IMR-90 (cell line): ENCODE measurements around the gene PRKAB1. TPM values are rescaled to one million over a fixed set of nuclear protein-coding genes. Genes with fewer than 3 reads are reported as not detected.
A peak's percentile ranks its signal among the peaks of the same experiment; 100 is the strongest.
"Not testable (repeated sequence)": the region's sequence is repeated elsewhere in the genome, so short reads cannot be mapped to it uniquely, and the experiment has no call there.

ENCODE experiments used
- ATAC-seq: fragments of 200-7000 bp; cut with Tn5 transposase; 2 replicates; pipeline ENCODE4 v1.9.1; 2020; ENCODE audit warnings: low read depth, mild to moderate bottlenecking, moderate library complexity
- BruUV-seq: library from RNA; stranded (reverse); fragments of 400-500 nt; replicated peaks from 2 replicates; lab custom pipeline; 2021; lab: Mats Ljungman, UMichigan
- CTCF ChIA-PET: fragments of 300-600 bp; formaldehyde crosslinking; extraction: SDS; loops from one replicate; lab custom pipeline; 2021; ENCODE audit warnings: antibody characterized with exemption; lab: Yijun Ruan, JAX
- POLR2A ChIA-PET: fragments of 300-600 bp; sonication (Branson Sonifier 250); formaldehyde crosslinking; loops from one replicate; lab custom pipeline; 2022; ENCODE audit warnings: antibody characterized with exemption; ENCODE audit not compliant: unreplicated experiment; lab: Charles Lee
- DNase-seq: peaks from one replicate; pipeline ENCODE4 v3.0.0; 2013
- H2AFZ ChIP-seq: replicated peaks from 2 replicates; pipeline ENCODE3; 2013; ENCODE audit warnings: low read length, mild to moderate bottlenecking; ENCODE audit not compliant: poor library complexity
- H2AK5ac ChIP-seq: 2 replicates; pipeline ENCODE4 v1.6.1; 2013; ENCODE audit warnings: low read depth, low read length, inconsistent platforms
- H2AK9ac ChIP-seq: replicated peaks from 2 replicates; pipeline ENCODE3; 2013; ENCODE audit warnings: mild to moderate bottlenecking, low read depth, low read length, moderate library complexity; ENCODE audit not compliant: poor library complexity
- H2BK120ac ChIP-seq: 2 replicates; pipeline ENCODE4 v1.6.1; 2013; ENCODE audit warnings: low read depth, low read length, inconsistent platforms
- H2BK15ac ChIP-seq: 3 replicates; pipeline ENCODE4 v1.6.1; 2013; ENCODE audit warnings: low read depth, low read length, inconsistent platforms
- H2BK20ac ChIP-seq: 2 replicates; pipeline ENCODE4 v1.6.1; 2013; ENCODE audit warnings: low read depth, mild to moderate bottlenecking, inconsistent platforms, low read length, moderate library complexity
- H2BK5ac ChIP-seq: 2 replicates; pipeline ENCODE4 v1.6.1; 2013; ENCODE audit warnings: mild to moderate bottlenecking, low read depth, low read length, inconsistent platforms; ENCODE audit not compliant: poor library complexity, severe bottlenecking
- H3K14ac ChIP-seq: replicated peaks from 2 replicates; pipeline ENCODE4 v1.6.1; 2013; ENCODE audit warnings: low read depth, low read length, inconsistent platforms
- H3K18ac ChIP-seq: 2 replicates; pipeline ENCODE4 v1.6.1; 2013; ENCODE audit warnings: low read depth, low read length, control low read depth
- H3K23ac ChIP-seq: 2 replicates; pipeline ENCODE4 v1.6.1; 2013; ENCODE audit warnings: low read depth, low read length, inconsistent platforms
- H3K27ac ChIP-seq: 2 replicates; pipeline ENCODE4 v1.5.1; 2013; ENCODE audit warnings: mild to moderate bottlenecking, control low read depth, low read length; ENCODE audit not compliant: insufficient read depth
- H3K27me3 ChIP-seq: 2 replicates; pipeline ENCODE4 v1.6.1; 2013; ENCODE audit warnings: low read length; ENCODE audit not compliant: control insufficient read depth, insufficient read depth
- H3K36me3 ChIP-seq: 2 replicates; pipeline ENCODE4 v1.6.1; 2013; ENCODE audit warnings: low read length, mixed read lengths; ENCODE audit not compliant: control insufficient read depth, insufficient read depth
- H3K4ac ChIP-seq: 2 replicates; pipeline ENCODE4 v1.6.1; 2013; ENCODE audit warnings: low read depth, low read length, inconsistent platforms
- H3K4me1 ChIP-seq: 2 replicates; pipeline ENCODE4 v1.6.1; 2013; ENCODE audit warnings: low read length, mixed read lengths; ENCODE audit not compliant: control insufficient read depth, insufficient read depth
- H3K4me2 ChIP-seq: 2 replicates; pipeline ENCODE4 v1.6.1; 2013; ENCODE audit warnings: low read depth, mild to moderate bottlenecking, control low read depth, low read length, moderate library complexity
- H3K4me3 ChIP-seq: 2 replicates; pipeline ENCODE4 v1.5.1; 2013; ENCODE audit warnings: low read depth, mild to moderate bottlenecking, control low read depth, low read length, moderate library complexity; ENCODE audit not compliant: insufficient read depth
- H3K56ac ChIP-seq: 2 replicates; pipeline ENCODE4 v1.6.1; 2013; ENCODE audit warnings: low read length, inconsistent platforms; ENCODE audit not compliant: insufficient read depth; ENCODE audit errors: extremely low read depth
- H3K79me1 ChIP-seq, 2 experiments: 2 replicates each; pipeline ENCODE4 v1.6.1; 2013; ENCODE audit warnings: low read length in 2 of 2, inconsistent platforms in 1 of 2, low read depth in 1 of 2
- H3K9ac ChIP-seq: 2 replicates; pipeline ENCODE4 v1.6.1; 2013; ENCODE audit warnings: low read depth, low read length, control low read depth
- H3K9me1 ChIP-seq: 2 replicates; pipeline ENCODE4 v1.6.1; 2013; ENCODE audit warnings: low read length, inconsistent platforms; ENCODE audit not compliant: insufficient read depth
- H3K9me3 ChIP-seq: 2 replicates; pipeline ENCODE4 v1.6.1; 2013; ENCODE audit warnings: low read length; ENCODE audit not compliant: control insufficient read depth, insufficient read depth
- H4K20me1 ChIP-seq: 2 replicates; pipeline ENCODE4 v1.6.1; 2013; ENCODE audit warnings: low read length, inconsistent platforms; ENCODE audit not compliant: insufficient read depth
- H4K5ac ChIP-seq: 2 replicates; pipeline ENCODE4 v1.6.1; 2013; ENCODE audit warnings: mild to moderate bottlenecking, low read depth, low read length, control low read depth
- H4K8ac ChIP-seq, 2 experiments: 2 replicates each; pipeline ENCODE4 v1.6.1; 2013; ENCODE audit warnings: low read depth in 2 of 2, low read length in 2 of 2, control low read depth in 1 of 2, inconsistent platforms in 1 of 2
- H4K91ac ChIP-seq: 2 replicates; pipeline ENCODE4 v1.6.1; 2013; ENCODE audit warnings: low read depth, low read length, inconsistent platforms; ENCODE audit not compliant: insufficient read depth
- BHLHE40 ChIP-seq: fragments of 150-350 bp; IDR thresholded peaks from 2 replicates; pipeline ENCODE4 v1.6.1; 2016; ENCODE audit warnings: mild to moderate bottlenecking, low read depth, low read length
- SMC3 ChIP-seq: fragments of 150-350 bp; IDR thresholded peaks from 2 replicates; pipeline ENCODE4 v1.6.1; 2016; ENCODE audit warnings: low read depth, mild to moderate bottlenecking, antibody characterized with exemption, low read length, moderate library complexity
- WGBS, 2 experiments: methylation state at CpG; one replicate each; pipeline versions ENCODE4 v1.1.5 to v1.1.7; 2013; ENCODE audit warnings: missing lambda C conversion rate in 2 of 2; ENCODE audit not compliant: insufficient read length in 1 of 2; ENCODE audit errors: extremely low coverage in 2 of 2; 5-methylcytosine and 5-hydroxymethylcytosine counted together
- dilution Hi-C: fragments of 300-500 bp; cut with HindIII; formaldehyde crosslinking; loops from one replicate; pipeline ENCODE4 v1.14.3; 2018; ENCODE audit warnings: low sequenced_read_pairs; ENCODE audit not compliant: unreplicated experiment
- in situ Hi-C: fragments of 300-500 bp; cut with MboI; formaldehyde crosslinking; loops from 3 replicates; pipeline ENCODE4 v1.14.3; 2019; ENCODE audit warnings: low sequenced_read_pairs, inconsistent platforms, mixed read lengths
- intact Hi-C: fragments of 100-400 bp; cut with micrococcal nuclease; formaldehyde crosslinking; loops from 2 replicates; pipeline ENCODE4 v1.10.0; 2022
- polyA plus RNA-seq, 3 experiments: library from polyadenylated mRNA; depleted of rRNA; stranded (reverse); fragments of >200 nt; gene quantifications; 2 replicates each; pipeline ENCODE4 v1.2.3, GENCODE V29; 2012; ENCODE audit warnings: low replicate concordance in 1 of 3
- total RNA-seq: library from RNA; depleted of rRNA; stranded (reverse); fragments of >200 nt; gene quantifications from 2 replicates; pipeline ENCODE4 v1.2.3, GENCODE V29; 2012
- TF ChIP-seq, protein P1 (sequence below): fragments of 150-350 bp; IDR thresholded peaks from 2 replicates; pipeline ENCODE4 v1.6.1; 2016; ENCODE audit warnings: low read depth, mild to moderate bottlenecking, low read length, moderate library complexity, borderline replicate concordance

PRKAB1 gene
- total and polyA plus RNA-seq, 2 of the 4 experiments (the other 2 are of a cell fraction) = 9.7 to 19.3 TPM

DNA sequence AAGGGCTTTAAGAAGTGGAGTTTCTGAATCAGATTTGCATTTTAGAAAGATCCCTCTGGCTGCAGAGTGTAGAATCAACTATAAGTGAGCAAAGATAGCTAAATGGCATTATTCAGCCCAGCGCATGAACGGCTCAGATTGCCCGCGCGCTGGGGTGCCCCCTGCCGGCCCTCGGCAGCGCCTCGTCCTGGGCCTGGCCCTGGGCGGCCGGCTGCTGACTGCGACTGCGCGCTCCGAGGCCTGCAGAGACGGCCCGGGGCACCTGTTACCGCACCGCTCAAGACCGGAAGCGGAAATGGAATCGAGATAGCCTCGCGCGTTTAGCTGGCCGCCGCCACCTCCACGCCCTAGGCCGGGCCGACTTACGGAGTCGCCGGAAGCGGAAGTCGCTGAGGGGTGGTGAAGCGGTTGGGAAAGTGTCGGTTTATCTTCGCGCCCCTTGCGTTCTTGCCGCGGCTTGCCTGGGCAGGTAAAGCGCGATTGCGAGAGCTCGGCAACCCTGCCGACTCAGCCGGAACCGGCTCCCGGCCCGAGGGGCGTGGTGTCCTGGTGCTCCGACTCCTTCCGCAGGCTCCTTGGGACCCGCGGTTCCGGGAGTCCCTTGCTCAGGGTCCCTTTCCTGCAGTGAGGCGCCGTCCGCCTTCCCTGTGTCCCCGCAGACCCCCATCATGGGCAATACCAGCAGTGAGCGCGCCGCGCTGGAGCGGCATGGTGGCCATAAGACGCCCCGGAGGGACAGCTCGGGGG lies at the start of gene PRKAB1 (continued):
- TF ChIP-seq BHLHE40 (no peak), SMC3 (peak; percentile 47)
- TF ChIP-seq, protein P1, sequence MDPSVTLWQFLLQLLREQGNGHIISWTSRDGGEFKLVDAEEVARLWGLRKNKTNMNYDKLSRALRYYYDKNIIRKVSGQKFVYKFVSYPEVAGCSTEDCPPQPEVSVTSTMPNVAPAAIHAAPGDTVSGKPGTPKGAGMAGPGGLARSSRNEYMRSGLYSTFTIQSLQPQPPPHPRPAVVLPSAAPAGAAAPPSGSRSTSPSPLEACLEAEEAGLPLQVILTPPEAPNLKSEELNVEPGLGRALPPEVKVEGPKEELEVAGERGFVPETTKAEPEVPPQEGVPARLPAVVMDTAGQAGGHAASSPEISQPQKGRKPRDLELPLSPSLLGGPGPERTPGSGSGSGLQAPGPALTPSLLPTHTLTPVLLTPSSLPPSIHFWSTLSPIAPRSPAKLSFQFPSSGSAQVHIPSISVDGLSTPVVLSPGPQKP = no peak

DNA sequence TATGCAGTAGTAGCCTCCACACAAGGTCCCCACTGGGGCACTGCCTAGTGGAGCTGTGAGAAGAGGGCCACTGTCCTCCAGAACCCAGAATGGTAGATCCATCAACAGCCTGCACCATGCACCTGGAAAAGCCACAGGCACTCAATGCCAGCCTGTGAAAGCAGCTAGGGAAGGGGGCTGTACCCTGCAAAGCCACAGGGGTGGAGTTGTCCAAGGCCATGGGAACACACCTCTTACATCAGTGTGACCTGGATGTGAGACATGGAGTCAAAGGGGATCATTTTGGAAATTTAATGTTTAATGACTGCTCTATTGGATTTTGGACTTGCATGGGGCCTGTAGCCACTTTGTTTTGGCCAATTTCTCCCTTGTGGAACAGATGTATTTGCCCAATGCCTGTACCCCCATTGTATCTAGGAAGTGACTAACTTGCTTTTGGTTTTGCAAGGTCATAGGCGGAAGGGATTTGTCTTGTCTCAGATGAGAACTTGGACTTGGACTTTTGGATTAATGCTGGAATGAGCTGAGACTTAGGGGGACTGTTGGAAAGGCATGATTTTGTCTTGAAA lies 49.5 kb upstream of the PRKAB1 start:
- in situ Hi-C loops = not testable (repeated sequence)
- WGBS, 2 experiments = no CpG with 5 or more reads among the region's 1 CpG

More for the DNA sequence above, 49.5 kb upstream of the PRKAB1 start:
- H2BK15ac ChIP-seq, H3K56ac ChIP-seq, DNase-seq, CTCF ChIA-PET, H3K18ac ChIP-seq, H4K91ac ChIP-seq, H2AFZ ChIP-seq, ATAC-seq, H3K27ac ChIP-seq, dilution Hi-C loops, H2BK120ac ChIP-seq, H3K4me2 ChIP-seq, intact Hi-C loops, H3K23ac ChIP-seq, H3K4me1 ChIP-seq, H2AK9ac ChIP-seq, H3K9me3 ChIP-seq, H2BK5ac ChIP-seq, H4K20me1 ChIP-seq, BruUV-seq, H3K36me3 ChIP-seq, H3K79me1 ChIP-seq, H3K9ac ChIP-seq, H3K14ac ChIP-seq, H2BK20ac ChIP-seq, H3K9me1 ChIP-seq, H3K27me3 ChIP-seq, H3K4me3 ChIP-seq, H2AK5ac ChIP-seq, H4K5ac ChIP-seq, H3K4ac ChIP-seq, H4K8ac ChIP-seq: not testable (repeated sequence)
- POLR2A ChIA-PET = interaction anchor here (0.5 kb wide), 1 partner anchor 413 kb away, joined by 3 read pairs; no protein-coding TSS in a partner anchor
